Epithelial cell of proximal tubule (primary cell): Measurements from ENCODE around the gene ARHGEF9. TPM values are rescaled to one million over a fixed set of nuclear protein-coding genes. Genes with fewer than 3 reads are reported as not detected.
"Not testable (repeated sequence)": the region's sequence is repeated elsewhere in the genome, so short reads cannot be mapped to it uniquely, and the experiment has no call there.

Source experiments
- DNase-seq: peaks from one replicate; pipeline ENCODE4 v3.0.0-alpha.2; 2011; ENCODE audit warnings: low read depth
- H3K4me3 ChIP-seq: 2 replicates; pipeline ENCODE4 v1.5.1; 2011; ENCODE audit warnings: low read depth, mild to moderate bottlenecking, low read length
- total RNA-seq: library from RNA; depleted of rRNA; stranded (reverse); fragments of >200 nt; gene quantifications from 2 replicates; pipeline ENCODE4 v1.2.3, GENCODE V29; 2015
- TF ChIP-seq, protein P1 (sequence below): conservative IDR thresholded peaks from 2 replicates; pipeline ENCODE4 v1.5.1; 2012; ENCODE audit warnings: low read depth, mild to moderate bottlenecking, low read length

Gene ARHGEF9
- 9.3 and 13.4 TPM in 2 replicates for total RNA-seq

DNA sequence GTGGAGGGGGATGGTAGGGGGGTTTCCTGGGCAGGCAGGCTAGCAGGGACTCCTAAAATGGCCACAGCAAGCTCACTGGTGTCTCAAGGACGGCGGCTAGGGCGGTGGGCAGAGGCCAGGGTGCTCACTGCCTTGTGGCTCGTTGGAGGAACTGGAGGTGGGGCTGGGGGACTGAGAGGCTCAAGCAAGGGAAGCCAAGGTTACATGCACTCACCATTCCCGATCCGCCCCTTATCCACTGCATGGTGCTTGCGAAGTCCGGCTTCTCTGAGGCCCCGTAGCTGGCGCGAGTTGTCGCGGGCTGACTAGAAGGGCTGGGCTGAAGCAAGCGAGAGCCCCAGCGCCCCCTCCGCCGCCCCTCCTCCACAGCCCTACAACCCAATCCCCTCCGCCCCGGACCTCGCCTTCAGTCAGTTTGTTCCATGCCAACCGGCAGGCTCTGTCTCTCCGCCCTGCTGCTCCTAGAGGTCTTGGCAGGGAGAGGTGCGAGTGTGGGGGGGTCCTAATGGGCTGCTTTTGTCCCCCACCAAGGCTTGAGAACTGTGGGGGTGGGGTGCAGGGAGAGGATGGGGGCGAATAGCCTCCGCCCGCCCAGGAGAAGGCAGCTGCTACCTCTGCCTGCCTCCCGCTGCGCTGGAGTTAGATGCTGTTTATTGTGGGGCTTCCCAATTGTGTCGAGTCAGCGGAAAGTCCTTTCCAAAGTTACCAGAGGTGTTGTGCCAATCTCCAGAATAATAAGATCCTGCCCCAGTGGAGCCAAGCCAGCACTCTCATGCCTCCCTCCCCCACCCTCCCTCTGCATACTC is at the start of gene ARHGEF9:
TSS of gene ARHGEF9 (minus strand) at position 313 of the 806 bp plus-strand sequence. CDS start at position 244, 69 bp downstream.
- H3K4me3 ChIP-seq = peak within 1 kb of the TSS; percentile 58
- DNase-seq = no peak
- TF ChIP-seq, protein P1, sequence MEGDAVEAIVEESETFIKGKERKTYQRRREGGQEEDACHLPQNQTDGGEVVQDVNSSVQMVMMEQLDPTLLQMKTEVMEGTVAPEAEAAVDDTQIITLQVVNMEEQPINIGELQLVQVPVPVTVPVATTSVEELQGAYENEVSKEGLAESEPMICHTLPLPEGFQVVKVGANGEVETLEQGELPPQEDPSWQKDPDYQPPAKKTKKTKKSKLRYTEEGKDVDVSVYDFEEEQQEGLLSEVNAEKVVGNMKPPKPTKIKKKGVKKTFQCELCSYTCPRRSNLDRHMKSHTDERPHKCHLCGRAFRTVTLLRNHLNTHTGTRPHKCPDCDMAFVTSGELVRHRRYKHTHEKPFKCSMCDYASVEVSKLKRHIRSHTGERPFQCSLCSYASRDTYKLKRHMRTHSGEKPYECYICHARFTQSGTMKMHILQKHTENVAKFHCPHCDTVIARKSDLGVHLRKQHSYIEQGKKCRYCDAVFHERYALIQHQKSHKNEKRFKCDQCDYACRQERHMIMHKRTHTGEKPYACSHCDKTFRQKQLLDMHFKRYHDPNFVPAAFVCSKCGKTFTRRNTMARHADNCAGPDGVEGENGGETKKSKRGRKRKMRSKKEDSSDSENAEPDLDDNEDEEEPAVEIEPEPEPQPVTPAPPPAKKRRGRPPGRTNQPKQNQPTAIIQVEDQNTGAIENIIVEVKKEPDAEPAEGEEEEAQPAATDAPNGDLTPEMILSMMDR = no peak

DNA sequence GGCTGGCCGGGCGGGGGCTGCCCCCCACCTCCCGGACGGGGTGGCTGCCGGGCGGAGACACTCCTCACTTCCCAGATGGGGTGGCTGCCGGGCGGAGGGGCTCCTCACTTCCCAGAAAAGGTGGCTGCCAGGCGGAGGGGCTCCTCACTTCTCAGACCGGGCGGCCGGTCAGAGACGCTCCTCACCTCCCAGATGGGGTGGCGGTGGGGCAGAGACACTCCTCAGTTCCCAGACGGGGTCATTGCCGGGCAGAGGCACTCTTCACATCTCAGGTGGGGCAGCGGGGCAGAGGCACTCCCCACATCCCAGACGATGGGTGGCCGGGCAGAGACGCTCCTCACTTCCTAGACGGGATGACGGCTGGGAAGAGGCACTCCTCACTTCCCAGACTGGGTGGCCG is 40.4 kb upstream of the ARHGEF9 start:
- not testable (repeated sequence) for H3K4me3 ChIP-seq, DNase-seq

DNA sequence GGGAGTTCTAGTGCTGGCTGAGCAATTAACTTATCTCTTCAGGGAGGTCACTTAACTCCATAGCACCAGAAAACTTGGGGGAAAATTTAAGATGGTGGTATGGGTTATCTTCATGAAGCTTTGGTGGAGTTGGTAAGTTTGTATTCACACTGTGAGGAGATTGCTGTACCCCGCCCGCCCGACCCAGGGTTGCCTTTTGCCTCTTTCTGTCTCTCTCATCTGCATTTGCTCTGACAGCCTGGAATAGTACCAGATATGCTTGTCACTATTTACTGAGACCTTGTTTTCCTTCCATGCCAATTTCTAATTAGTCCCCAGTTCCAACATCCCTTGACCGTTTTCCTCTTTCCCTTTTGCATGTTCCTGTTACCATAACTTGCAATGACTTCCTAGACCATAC is 33.1 kb upstream of the ARHGEF9 start:
- TF ChIP-seq, protein P1 = no peak
- no peak overlapping the region for H3K4me3 ChIP-seq
- DNase-seq = no peak

DNA sequence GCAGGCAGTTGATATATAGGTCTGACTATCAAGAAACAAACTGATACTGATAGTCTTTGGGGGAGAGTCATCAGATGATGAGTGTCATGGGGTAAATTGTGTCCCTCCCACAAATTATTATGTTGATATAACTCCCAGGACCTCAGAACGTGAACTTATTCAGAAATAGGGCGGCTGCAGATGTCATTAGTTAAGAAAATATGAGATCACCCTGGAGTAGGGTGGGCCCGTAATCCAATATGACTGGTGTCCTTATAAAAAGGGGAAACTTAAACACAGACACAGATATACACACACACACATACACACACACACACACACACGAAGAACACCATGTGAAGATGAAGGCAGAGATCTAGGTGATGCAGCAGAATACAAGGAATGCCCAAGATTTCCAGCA is 32.7 kb upstream of the ARHGEF9 start:
- DNase-seq = no peak
- H3K4me3 ChIP-seq = no peak overlapping the region
- TF ChIP-seq, protein P1 = no peak

DNA sequence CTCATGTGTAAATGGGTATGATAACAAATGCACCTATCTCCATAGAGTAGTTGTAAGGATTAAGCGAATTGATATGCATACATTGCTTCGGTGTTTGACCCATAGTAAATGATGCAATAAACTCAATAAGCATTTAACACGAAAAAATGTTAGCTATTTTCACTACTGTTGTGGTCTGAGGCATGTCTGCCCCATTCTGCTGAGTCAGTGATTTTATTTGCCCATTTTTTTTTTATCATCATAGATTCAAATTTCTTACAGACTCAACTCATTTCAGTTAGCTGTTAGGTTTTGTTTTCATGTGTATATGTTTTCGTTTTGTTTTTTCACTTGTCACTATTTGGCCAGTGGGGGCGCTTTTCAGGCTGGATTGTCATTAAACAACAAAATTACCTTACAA is 27.8 kb upstream of the ARHGEF9 start:
- TF ChIP-seq, protein P1 = peak; percentile 6
- no peak for DNase-seq
- H3K4me3 ChIP-seq = no peak overlapping the region

DNA sequence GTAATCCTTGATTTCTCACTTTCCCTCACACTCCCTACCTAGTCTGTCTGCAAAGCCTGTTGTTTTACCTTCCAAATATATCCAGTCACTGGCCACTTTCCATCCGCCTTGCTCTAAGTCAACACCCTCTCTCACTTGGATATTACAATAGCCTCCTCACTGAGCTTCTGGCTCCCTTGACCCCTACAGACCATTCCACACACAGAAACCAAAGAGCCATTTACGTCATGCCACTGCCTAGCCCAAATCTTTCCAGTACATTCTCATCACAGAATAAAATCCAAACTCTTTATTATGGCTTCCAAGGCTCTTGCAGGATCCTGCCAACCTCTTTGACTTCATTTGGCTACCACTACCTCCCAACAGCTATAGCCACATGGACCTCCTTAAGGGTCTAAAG is 25.7 kb upstream of the ARHGEF9 start:
- TF ChIP-seq, protein P1 = no peak
- DNase-seq = no peak
- H3K4me3 ChIP-seq = no peak overlapping the region

DNA sequence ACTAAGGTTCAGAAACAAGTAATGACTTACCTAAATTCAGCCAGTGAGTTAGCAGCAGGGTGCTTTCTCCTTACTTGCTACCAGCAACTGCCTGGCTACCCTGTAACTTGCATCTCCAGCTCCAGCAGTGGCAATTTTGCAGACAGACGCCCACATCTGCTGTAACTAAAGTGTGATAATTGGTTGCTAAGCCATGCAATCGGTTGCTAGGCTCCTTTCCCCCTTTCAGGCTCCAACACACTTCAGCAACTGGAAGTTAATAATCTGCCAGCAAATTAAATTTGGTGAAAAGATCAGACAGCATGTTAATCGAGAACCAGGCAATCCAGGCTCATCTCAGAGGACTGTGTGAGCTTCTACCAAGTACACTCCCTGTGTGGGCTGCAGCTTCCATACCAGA is 24.2 kb upstream of the ARHGEF9 start:
- H3K4me3 ChIP-seq = no peak overlapping the region
- TF ChIP-seq, protein P1 = no peak
- no peak for DNase-seq

DNA sequence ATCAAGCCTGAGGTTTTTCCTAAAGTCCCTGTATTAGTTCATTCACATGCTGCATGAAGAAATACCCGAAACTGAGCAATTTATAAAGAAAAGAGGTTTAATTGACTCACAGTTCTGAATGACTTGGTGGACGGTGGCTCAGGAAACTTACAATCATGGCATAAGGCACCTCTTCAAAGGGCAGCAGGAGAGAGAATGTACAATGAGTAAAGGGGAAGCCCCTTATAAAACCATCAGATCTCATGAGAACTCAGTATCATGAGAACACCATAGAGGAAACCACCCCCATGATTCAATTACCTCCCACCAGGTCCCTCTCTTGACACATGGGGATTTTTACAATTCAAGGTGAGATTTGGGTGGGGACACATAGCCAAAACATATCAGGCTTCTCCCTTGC is 10.4 kb upstream of the ARHGEF9 start:
- H3K4me3 ChIP-seq, DNase-seq: not testable (repeated sequence)
